Osteoblast (primary cell): Measurements from ENCODE around the gene MYH1. TPM values are rescaled to one million over a fixed set of nuclear protein-coding genes. Genes with fewer than 3 reads are reported as not detected.
"Not testable (repeated sequence)": the region's sequence is repeated elsewhere in the genome, so short reads cannot be mapped to it uniquely, and the experiment has no call there.

Source experiments
- DNase-seq: peaks from one replicate; pipeline ENCODE4 v3.0.0; 2011; ENCODE audit warnings: low spot score, mixed read lengths; ENCODE audit not compliant: insufficient read length; ENCODE audit errors: missing footprints
- H2AFZ ChIP-seq: 2 replicates; pipeline ENCODE4 v1.6.0; 2011; ENCODE audit warnings: mild to moderate bottlenecking, low read length
- H3K27ac ChIP-seq: 2 replicates; pipeline ENCODE4 v1.5.1; 2011; ENCODE audit warnings: mild to moderate bottlenecking, low read depth, low read length, moderate library complexity
- H3K27me3 ChIP-seq: 2 replicates; pipeline ENCODE4 v1.6.0; 2012; ENCODE audit warnings: mild to moderate bottlenecking, control low read depth, inconsistent platforms, low read length, moderate library complexity; ENCODE audit not compliant: insufficient read depth
- H3K36me3 ChIP-seq: 2 replicates; pipeline ENCODE4 v1.5.1; 2011; ENCODE audit warnings: mild to moderate bottlenecking, low read length, control low read depth, moderate library complexity; ENCODE audit not compliant: insufficient read depth
- H3K4me1 ChIP-seq: 2 replicates; pipeline ENCODE4 v1.5.1; 2011; ENCODE audit warnings: mild to moderate bottlenecking, low read length, control low read depth, moderate library complexity; ENCODE audit not compliant: insufficient read depth
- H3K4me2 ChIP-seq: 2 replicates; pipeline ENCODE4 v1.6.0; 2011; ENCODE audit warnings: mild to moderate bottlenecking, low read length; ENCODE audit not compliant: insufficient read depth
- H3K4me3 ChIP-seq: fragments of 200-600 bp; sonication (generic); 3 replicates; pipeline ENCODE4 v1.5.1; 2012; ENCODE audit warnings: mild to moderate bottlenecking, low read length, inconsistent platforms; ENCODE audit not compliant: insufficient read depth
- H3K79me2 ChIP-seq: 2 replicates; pipeline ENCODE4 v1.6.0; 2012; ENCODE audit warnings: mild to moderate bottlenecking, low read length, control low read depth, inconsistent platforms; ENCODE audit not compliant: insufficient read depth
- H3K9me3 ChIP-seq: 2 replicates; pipeline ENCODE4 v1.5.1; 2011; ENCODE audit warnings: low read depth, low read length, control low read depth
- H4K20me1 ChIP-seq: 2 replicates; pipeline ENCODE4 v1.6.0; 2012; ENCODE audit warnings: mild to moderate bottlenecking, low read length, control low read depth; ENCODE audit not compliant: insufficient read depth
- CTCF ChIP-seq: IDR thresholded peaks from 2 replicates; pipeline ENCODE4 v1.5.1; 2011; ENCODE audit warnings: mild to moderate bottlenecking, low read depth, low read length, moderate library complexity; ENCODE audit errors: extremely low read depth
- total RNA-seq: library from RNA; depleted of rRNA; stranded (reverse); fragments of >200 nt; gene quantifications from 2 replicates; pipeline ENCODE4 v1.2.3, GENCODE V29; 2012

Gene MYH1
- total RNA-seq, 1 donor, result not detected

- DNase-seq, result no peak
- no peak for TF ChIP-seq CTCF
- Histone ChIP-seq H4K20me1 (no peaks in the 10 kb centered on the region), H3K36me3 (no peaks in the 10 kb centered on the region), H3K9me3 (no peaks in the 10 kb centered on the region), H3K79me2 (no peaks in the 10 kb centered on the region), H3K4me3 (no peak overlapping the region), H3K4me1 (no peaks in the 10 kb centered on the region), H3K27me3 (no peaks in the 10 kb centered on the region), H3K27ac (no peak overlapping the region), H3K4me2 (no peak overlapping the region), H2AFZ (no peak overlapping the region)
These were observed 38.1 kb upstream of the MYH1 start for GRCh38 chr17:10556301-10557005.

GRCh38 chr17:10550014-10550413, 31.7 kb upstream of the MYH1 start:
- no peaks in the 10 kb centered on the region for H4K20me1 ChIP-seq
- H3K36me3 ChIP-seq, result no peaks in the 10 kb centered on the region
- H3K4me2 ChIP-seq, result no peak overlapping the region
- TF ChIP-seq CTCF, result no peak
- H3K27me3 ChIP-seq, result no peaks in the 10 kb centered on the region
- H3K9me3 ChIP-seq, result no peaks in the 10 kb centered on the region
- H3K79me2 ChIP-seq, result no peaks in the 10 kb centered on the region
- H3K4me3 ChIP-seq, result no peak overlapping the region
- no peak overlapping the region for H2AFZ ChIP-seq
- no peak overlapping the region for H3K27ac ChIP-seq
- no peaks in the 10 kb centered on the region for H3K4me1 ChIP-seq
- DNase-seq, result no peak

GRCh38 chr17:10549096-10549842, 30.9 kb upstream of the MYH1 start, which contains the start of gene MYH2:
Gene MYH2, minus strand, starts transcription at chr17:10549658. Its CDS starts 1,738 bp downstream, at chr17:10547920.
- no peak for DNase-seq
- H3K4me3 ChIP-seq, result no peak within 1 kb of the TSS
- H3K27ac ChIP-seq, result no peak within 1 kb of the TSS
- no peak for TF ChIP-seq CTCF
- H3K36me3 ChIP-seq, result no peaks in the 10 kb centered on the region
- H3K4me1 ChIP-seq, result no peaks in the 10 kb centered on the region
- H3K4me2 ChIP-seq, result no peak within 1 kb of the TSS
- no peaks in the 10 kb centered on the region for H3K9me3 ChIP-seq
- H3K27me3 ChIP-seq, result no peaks in the 10 kb centered on the region
- H3K79me2 ChIP-seq, result no peaks in the 10 kb centered on the region
- no peaks in the 10 kb centered on the region for H4K20me1 ChIP-seq
- no peak within 1 kb of the TSS for H2AFZ ChIP-seq

- Histone ChIP-seq H3K79me2 (no peaks in the 10 kb centered on the region), H4K20me1 (no peaks in the 10 kb centered on the region), H3K27me3 (no peaks in the 10 kb centered on the region), H2AFZ (no peak overlapping the region), H3K4me1 (no peaks in the 10 kb centered on the region), H3K36me3 (no peaks in the 10 kb centered on the region), H3K4me2 (no peak overlapping the region), H3K9me3 (no peaks in the 10 kb centered on the region), H3K27ac (no peak overlapping the region), H3K4me3 (no peak overlapping the region)
- no peak for DNase-seq
- TF ChIP-seq CTCF, result no peak
These were observed 29.0 kb upstream of the MYH1 start for GRCh38 chr17:10547351-10547750.

GRCh38 chr17:10543486-10543885, 25.1 kb upstream of the MYH1 start:
- H3K4me2 ChIP-seq, H3K27ac ChIP-seq, H3K4me3 ChIP-seq, H2AFZ ChIP-seq, H3K27me3 ChIP-seq, H3K9me3 ChIP-seq, H4K20me1 ChIP-seq, DNase-seq, H3K79me2 ChIP-seq, H3K36me3 ChIP-seq, H3K4me1 ChIP-seq: not testable (repeated sequence)

- H3K9me3 ChIP-seq, H3K4me1 ChIP-seq, H2AFZ ChIP-seq, H3K79me2 ChIP-seq, H3K4me2 ChIP-seq, H3K27me3 ChIP-seq, DNase-seq, H3K4me3 ChIP-seq, H4K20me1 ChIP-seq, H3K36me3 ChIP-seq, H3K27ac ChIP-seq: not testable (repeated sequence)
These were observed 22.8 kb upstream of the MYH1 start for GRCh38 chr17:10541179-10541578.
